Measurements from ENCODE around the gene CLASP1. TPM values are rescaled to one million over a fixed set of nuclear protein-coding genes. Genes with fewer than 3 reads are reported as not detected.

The CLASP1 gene
- polyA plus RNA-seq, 1 donor (not counting 4 experiments of a cell fraction or from before 2014, with no cell fraction given): 16.7 TPM

- FAIRE-seq (no peak), DNase-seq (ENCODE audit: low read depth, low spot score) (no peak)
- H3K79me2 ChIP-seq (ENCODE audit: control insufficient read depth, insufficient read depth, low read length): peaks cover 27% of the 10 kb centered on the region
- H3K36me3 ChIP-seq (ENCODE audit: control insufficient read depth in 2 of 2, extremely low read depth in 1 of 2, insufficient read depth in 2 of 2, low read length in 2 of 2): no peaks in the 10 kb centered on the region
- H4K20me1 ChIP-seq (ENCODE audit: control insufficient read depth, extremely low read depth, insufficient read depth, low read length): no peaks in the 10 kb centered on the region
- dilution Hi-C loops (cut with MboI; ENCODE audit: extremely low pct_ligation_motif_present, low sequenced_read_pairs): no loop called here
- TF ChIP-seq CTCF (optimal IDR thresholded peaks at IDR 0.05 in 1 of 3, IDR thresholded peaks at IDR 0.05 in 1 of 3, conservative IDR thresholded peaks at IDR 0.05 in 1 of 3; ENCODE audit: extremely low read depth in 1 of 3, insufficient read depth in 2 of 3, low read length in 3 of 3) (no peak), EZH2 (IDR thresholded peaks at IDR 0.05; ENCODE audit: low read length) (no peak)
- peaks cover 2% of the 10 kb centered on the region for H3K4me1 ChIP-seq (ENCODE audit: control insufficient read depth, extremely low read depth, insufficient read depth, low read length)
- H3K27ac ChIP-seq (ENCODE audit: control insufficient read depth, insufficient read depth, low read length): no peak overlapping the region
- no peak overlapping the region for H3K4me3 ChIP-seq (ENCODE audit: control insufficient read depth in 2 of 3, extremely low read depth in 1 of 3, insufficient read depth in 2 of 3, low read depth in 1 of 3, low read length in 3 of 3)
- no peak overlapping the region for H3K4me2 ChIP-seq (ENCODE audit: control insufficient read depth, extremely low read depth, insufficient read depth, low read depth, low read length)
- H3K27me3 ChIP-seq (ENCODE audit: control insufficient read depth, extremely low read depth, insufficient read depth, low read length): no peaks in the 10 kb centered on the region
- H3K9ac ChIP-seq (ENCODE audit: control insufficient read depth, extremely low read depth, insufficient read depth, low read length): no peak overlapping the region
- no peaks in the 10 kb centered on the region for H3K9me1 ChIP-seq (ENCODE audit: control insufficient read depth, extremely low read depth, insufficient read depth, low read length)
- no peaks in the 10 kb centered on the region for H3K9me3 ChIP-seq (ENCODE audit: control insufficient read depth, low read depth, low read length)
- H2AFZ ChIP-seq (ENCODE audit: control insufficient read depth, low read length): no peak overlapping the region
These were observed 73.0 kb downstream of the CLASP1 start for GRCh38 chr2:121576263-121576662.

- Histone ChIP-seq H3K4me3 (ENCODE audit: control insufficient read depth in 2 of 3, extremely low read depth in 1 of 3, insufficient read depth in 2 of 3, low read depth in 1 of 3, low read length in 3 of 3) (no peak overlapping the region), H3K9me3 (ENCODE audit: control insufficient read depth, low read depth, low read length) (no peaks in the 10 kb centered on the region), H3K27ac (ENCODE audit: control insufficient read depth, insufficient read depth, low read length) (no peak overlapping the region), H2AFZ (ENCODE audit: control insufficient read depth, low read length) (no peak overlapping the region), H3K9ac (ENCODE audit: control insufficient read depth, extremely low read depth, insufficient read depth, low read length) (no peak overlapping the region), H3K79me2 (ENCODE audit: control insufficient read depth, insufficient read depth, low read length) (peaks cover 26% of the 10 kb centered on the region), H4K20me1 (ENCODE audit: control insufficient read depth, extremely low read depth, insufficient read depth, low read length) (no peaks in the 10 kb centered on the region), H3K27me3 (ENCODE audit: control insufficient read depth, extremely low read depth, insufficient read depth, low read length) (no peaks in the 10 kb centered on the region), H3K9me1 (ENCODE audit: control insufficient read depth, extremely low read depth, insufficient read depth, low read length) (no peaks in the 10 kb centered on the region), H3K4me2 (ENCODE audit: control insufficient read depth, extremely low read depth, insufficient read depth, low read depth, low read length) (no peak overlapping the region), H3K4me1 (ENCODE audit: control insufficient read depth, extremely low read depth, insufficient read depth, low read length) (peaks cover 2% of the 10 kb centered on the region), H3K36me3 (ENCODE audit: control insufficient read depth in 2 of 2, extremely low read depth in 1 of 2, insufficient read depth in 2 of 2, low read length in 2 of 2) (no peaks in the 10 kb centered on the region)
- TF ChIP-seq EZH2 (IDR thresholded peaks at IDR 0.05; ENCODE audit: low read length) (no peak), CTCF (optimal IDR thresholded peaks at IDR 0.05 in 1 of 3, IDR thresholded peaks at IDR 0.05 in 1 of 3, conservative IDR thresholded peaks at IDR 0.05 in 1 of 3; ENCODE audit: extremely low read depth in 1 of 3, insufficient read depth in 2 of 3, low read length in 3 of 3) (no peak)
- dilution Hi-C loops (cut with MboI; ENCODE audit: extremely low pct_ligation_motif_present, low sequenced_read_pairs): no loop called here
- FAIRE-seq (no peak), DNase-seq (ENCODE audit: low read depth, low spot score) (no peak)
These were observed 73.5 kb downstream of the CLASP1 start for GRCh38 chr2:121575800-121576199.

Data from keratinocyte (primary cell).